ENCODE results near the gene BLTP2. TPM values are rescaled to one million over a fixed set of nuclear protein-coding genes. Genes with fewer than 3 reads are reported as not detected.
A peak's percentile ranks its signal among the peaks of the same experiment; 100 is the strongest.

Gene BLTP2
- total RNA-seq: 100 to 1,000 TPM in 2 of 4 donors, 10 to 100 TPM in 2; 90.0 to 127 (median 98.2) TPM

GRCh38 chr17:28644787-28645575, at the start of gene BLTP2:
Gene BLTP2, minus strand, starts transcription at chr17:28645158. Its CDS starts 102 bp downstream, at chr17:28645056.
- no peak for TF ChIP-seq EP300 (IDR thresholded peaks at IDR 0.05)
- peak in 1 of 3 experiments; percentile 26 for TF ChIP-seq CTCF (IDR thresholded peaks at IDR 0.05)
- TF ChIP-seq POLR2A (IDR thresholded peaks at IDR 0.05; ENCODE audit: low read depth): peak; percentile 81
- peak; percentile 94 to 95 for TF ChIP-seq POLR2AphosphoS5 (IDR thresholded peaks at IDR 0.05)
- H3K27me3 ChIP-seq: no peaks in the 10 kb centered on the region
- peak within 1 kb of the TSS; percentile 92 to 100 (median 94) for H3K4me3 ChIP-seq
- peaks cover 19 to 53% (median 44%) of the 10 kb centered on the region in 4 donors for H3K36me3 ChIP-seq
- peak within 1 kb of the TSS; percentile 88 to 97 (median 95) for H3K27ac ChIP-seq (replicated peaks in 1 of 4)
- intact Hi-C loops (cut with DNase I): loop anchor here (5.0 kb wide), 1 partner anchor 267 kb away; no protein-coding TSS in a partner anchor
- WGBS: under 1% methylated on average over 18 of the region's 89 CpGs
- peak; percentile 99 for DNase-seq (ENCODE audit: extremely low spot score)
- H3K4me1 ChIP-seq: peaks cover 28 to 47% (median 42%) of the 10 kb centered on the region in 4 donors
- no peaks in the 10 kb centered on the region for H3K9me3 ChIP-seq

GRCh38 chr17:28693869-28694268, 48.9 kb upstream of the BLTP2 start:
- TF ChIP-seq EP300 (IDR thresholded peaks at IDR 0.05) (no peak), POLR2AphosphoS5 (IDR thresholded peaks at IDR 0.05) (no peak), POLR2A (IDR thresholded peaks at IDR 0.05; ENCODE audit: low read depth) (no peak), CTCF (IDR thresholded peaks at IDR 0.05) (no peak)
- DNase-seq (ENCODE audit: extremely low spot score): no peak
- intact Hi-C loops (cut with DNase I): no loop called here
- Histone ChIP-seq H3K4me3 (no peak overlapping the region), H3K9me3 (no peaks in the 10 kb centered on the region), H3K36me3 (peaks cover 98 to 100% (median 99%) of the 10 kb centered on the region in 4 donors), H3K27ac (replicated peaks in 1 of 4) (no peak overlapping the region), H3K27me3 (no peaks in the 10 kb centered on the region), H3K4me1 (no peaks in the 10 kb centered on the region)
- WGBS: no CpG with 5 or more reads among the region's 1 CpG

- Histone ChIP-seq H3K27me3 (no peaks in the 10 kb centered on the region), H3K36me3 (peaks cover 98 to 100% (median 99%) of the 10 kb centered on the region in 4 donors), H3K4me1 (no peaks in the 10 kb centered on the region), H3K9me3 (no peaks in the 10 kb centered on the region), H3K4me3 (no peak overlapping the region), H3K27ac (replicated peaks in 1 of 4) (no peak overlapping the region)
- DNase-seq (ENCODE audit: extremely low spot score): no peak
- intact Hi-C loops (cut with DNase I): no loop called here
- WGBS: 100% methylated on average over 3 of the region's 3 CpGs
- TF ChIP-seq POLR2AphosphoS5 (IDR thresholded peaks at IDR 0.05): no peak
- TF ChIP-seq POLR2A (IDR thresholded peaks at IDR 0.05; ENCODE audit: low read depth): no peak
- no peak for TF ChIP-seq EP300 (IDR thresholded peaks at IDR 0.05)
- TF ChIP-seq CTCF (IDR thresholded peaks at IDR 0.05): no peak
Observed at GRCh38 chr17:28689011-28689410, 44.1 kb upstream of the BLTP2 start.

GRCh38 chr17:28688481-28688880, 43.5 kb upstream of the BLTP2 start:
- peaks cover 98 to 100% (median 99%) of the 10 kb centered on the region in 4 donors for H3K36me3 ChIP-seq
- WGBS: 100% methylated on average over 4 of the region's 4 CpGs
- intact Hi-C loops (cut with DNase I): no loop called here

More at GRCh38 chr17:28688481-28688880, 43.5 kb upstream of the BLTP2 start:
- Histone ChIP-seq H3K4me3 (no peak overlapping the region), H3K4me1 (no peaks in the 10 kb centered on the region), H3K27ac (replicated peaks in 1 of 4) (no peak overlapping the region), H3K27me3 (no peaks in the 10 kb centered on the region), H3K9me3 (no peaks in the 10 kb centered on the region)
- TF ChIP-seq CTCF (IDR thresholded peaks at IDR 0.05) (no peak), EP300 (IDR thresholded peaks at IDR 0.05) (no peak), POLR2AphosphoS5 (IDR thresholded peaks at IDR 0.05) (no peak), POLR2A (IDR thresholded peaks at IDR 0.05; ENCODE audit: low read depth) (no peak)
- DNase-seq (ENCODE audit: extremely low spot score): no peak
